Right lobe of liver (tissue), 4 donors: ENCODE measurements around the gene CROCC2.

ENCODE experiments used
- CTCF ChIP-seq, 4 donors: fragments of 200-600 bp in 3 of 4; fragments of 450-650 bp in 1 of 4; IDR thresholded peaks; one replicate each; pipeline versions ENCODE4 v1.5.1 to v1.8.0; 2016 to 2022; ENCODE audit warnings: antibody characterized with exemption in 4 of 4, mild to moderate bottlenecking in 2 of 4
- POLR2A ChIP-seq: fragments of 450-650 bp; IDR thresholded peaks from one replicate; pipeline ENCODE4 v1.6.1; 2017; ENCODE audit warnings: antibody characterized with exemption, mild to moderate bottlenecking
- donor health status: DM: no; HTN: no; CAD: no.
- donor health status: DM: no; HTN: no; CAD: no.
- donor health status: DM: no; HTN: yes; CAD: no.

- TF ChIP-seq POLR2A (no peak), CTCF (IDR thresholded peaks at IDR 0.05) (no peak)
Observed at GRCh38 chr2:241033336-241033987, 127.3 kb downstream of the CROCC2 start.
